ENCODE measurements around the gene SMPD3. TPM values are rescaled to one million over a fixed set of nuclear protein-coding genes. Genes with fewer than 3 reads are reported as not detected.

The SMPD3 gene
- total and polyA plus RNA-seq, 2 experiments from 2014 or later = 0.57 to 0.83 TPM

GRCh38 chr16:68401871-68402747 lies 46.2 kb downstream of the SMPD3 start:
- H2AFZ ChIP-seq = no peak overlapping the region
- no peak for ATAC-seq
- H3K27ac Mint-ChIP-seq = no peak overlapping the region

More at GRCh38 chr16:68401871-68402747, 46.2 kb downstream of the SMPD3 start:
- Mint-ChIP-seq H3K9me3 (no peaks in the 10 kb centered on the region), H3K4me1 (peaks cover 20% of the 10 kb centered on the region), H3K36me3 (ENCODE audit: low read depth) (no peaks in the 10 kb centered on the region), H3K27me3 (ENCODE audit: insufficient read depth, low read depth, poor library complexity) (peaks cover 4% of the 10 kb centered on the region), H3K4me3 (no peak overlapping the region)
- no peaks in the 10 kb centered on the region for H3K27me3 ChIP-seq (ENCODE audit: insufficient read depth)
- H3K27ac ChIP-seq (ENCODE audit: low read depth) = no peak overlapping the region
- H3K4me2 ChIP-seq = no peak overlapping the region
- H3K36me3 ChIP-seq (ENCODE audit: insufficient read depth) = no peaks in the 10 kb centered on the region
- no peaks in the 10 kb centered on the region for H4K20me1 ChIP-seq (replicated peaks; ENCODE audit: insufficient read depth)
- no peaks in the 10 kb centered on the region for H3K9me2 ChIP-seq (ENCODE audit: insufficient read depth)
- H3K79me2 ChIP-seq (replicated peaks; ENCODE audit: insufficient read depth) = no peaks in the 10 kb centered on the region
- no peaks in the 10 kb centered on the region for H3F3A ChIP-seq (replicated peaks; ENCODE audit: low read depth)
- TF ChIP-seq ZNF114 (CRISPR knock-in tag; IDR thresholded peaks at IDR 0.05) = no peak
- TF ChIP-seq EZH2 (IDR thresholded peaks at IDR 0.05; ENCODE audit: low read depth, unreplicated experiment) = no peak
- no peak for TF ChIP-seq CREB1 (CRISPR knock-in tag; IDR thresholded peaks at IDR 0.05; ENCODE audit: low read depth)
- no peak for TF ChIP-seq POLR2AphosphoS5 (IDR thresholded peaks at IDR 0.05; ENCODE audit: low read depth)
- no peak for TF ChIP-seq JUNB (IDR thresholded peaks at IDR 0.05; ENCODE audit: unreplicated experiment)
- TF ChIP-seq EZH2phosphoT487 (IDR thresholded peaks at IDR 0.05; ENCODE audit: unreplicated experiment) = no peak
- TF ChIP-seq CTCF (conservative IDR thresholded peaks at IDR 0.05; ENCODE audit: low read depth in 2 of 2) = no peak
- TF ChIP-seq STAT1 (IDR thresholded peaks at IDR 0.05; ENCODE audit: unreplicated experiment) = no peak
- TF ChIP-seq NANOG (IDR thresholded peaks at IDR 0.05; ENCODE audit: borderline replicate concordance) = no peak
- TF ChIP-seq REST (IDR thresholded peaks at IDR 0.05; ENCODE audit: unreplicated experiment) = no peak
- TF ChIP-seq ZNF331 (CRISPR knock-in tag; IDR thresholded peaks at IDR 0.05; ENCODE audit: low read depth) = no peak
- TF ChIP-seq ZNF462 (CRISPR knock-in tag; IDR thresholded peaks at IDR 0.05) = no peak
- TF ChIP-seq ETS1 (IDR thresholded peaks at IDR 0.05) = no peak
- no peak for DNase-seq (ENCODE audit: low spot score)
- no peak overlapping the region for H3K4me3 ChIP-seq
- H3K4me1 ChIP-seq (ENCODE audit: insufficient read depth) = 0 out of 2 replicates have a peak, but pooled peaks cover 7% of the 10 kb centered on the region
